Measurements from ENCODE around the gene ATG5.

GRCh38 chr6:106273087-106273486, 52.5 kb downstream of the ATG5 start:
- TF ChIP-seq, protein P1, sequence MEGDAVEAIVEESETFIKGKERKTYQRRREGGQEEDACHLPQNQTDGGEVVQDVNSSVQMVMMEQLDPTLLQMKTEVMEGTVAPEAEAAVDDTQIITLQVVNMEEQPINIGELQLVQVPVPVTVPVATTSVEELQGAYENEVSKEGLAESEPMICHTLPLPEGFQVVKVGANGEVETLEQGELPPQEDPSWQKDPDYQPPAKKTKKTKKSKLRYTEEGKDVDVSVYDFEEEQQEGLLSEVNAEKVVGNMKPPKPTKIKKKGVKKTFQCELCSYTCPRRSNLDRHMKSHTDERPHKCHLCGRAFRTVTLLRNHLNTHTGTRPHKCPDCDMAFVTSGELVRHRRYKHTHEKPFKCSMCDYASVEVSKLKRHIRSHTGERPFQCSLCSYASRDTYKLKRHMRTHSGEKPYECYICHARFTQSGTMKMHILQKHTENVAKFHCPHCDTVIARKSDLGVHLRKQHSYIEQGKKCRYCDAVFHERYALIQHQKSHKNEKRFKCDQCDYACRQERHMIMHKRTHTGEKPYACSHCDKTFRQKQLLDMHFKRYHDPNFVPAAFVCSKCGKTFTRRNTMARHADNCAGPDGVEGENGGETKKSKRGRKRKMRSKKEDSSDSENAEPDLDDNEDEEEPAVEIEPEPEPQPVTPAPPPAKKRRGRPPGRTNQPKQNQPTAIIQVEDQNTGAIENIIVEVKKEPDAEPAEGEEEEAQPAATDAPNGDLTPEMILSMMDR (conservative IDR thresholded peaks at IDR 0.05; ENCODE audit: low read length) = peak; percentile 33; the same call in 1 of the 2 replicates
- TF ChIP-seq EZH2phosphoT487 (IDR thresholded peaks at IDR 0.05; ENCODE audit: borderline replicate concordance, low read depth, low read length) = no peak
